Endometrial microvascular endothelial cells (primary cell): ENCODE data around the gene WAC. TPM values are rescaled to one million over a fixed set of nuclear protein-coding genes. Genes with fewer than 3 reads are reported as not detected.
"Not testable (repeated sequence)": the region's sequence is repeated elsewhere in the genome, so short reads cannot be mapped to it uniquely, and the experiment has no call there.

Experiments
- in situ Hi-C: cut with HindIII; loops from 2 replicates; pipeline ENCODE4 v1.10.0; 2017; ENCODE audit warnings: low sequenced_read_pairs, low pct_unique_long_range_greater_than_20kb; ENCODE audit errors: inconsistent ontology term
- total RNA-seq: library from RNA; depleted of rRNA; stranded (reverse); fragments of >200 nt; gene quantifications from one replicate; pipeline ENCODE4 v1.2.3, GENCODE V29; 2015; ENCODE audit errors: inconsistent ontology term

The WAC gene
- total RNA-seq, 1 donor from 2014 or later: 79.6 TPM

- in situ Hi-C loops: not testable (repeated sequence)
Measured at GRCh38 chr10:28521961-28522360, 11.0 kb upstream of the WAC start.

GRCh38 chr10:28523725-28524252 is 9.1 kb upstream of the WAC start:
- in situ Hi-C loops: no loop called here

DNA sequence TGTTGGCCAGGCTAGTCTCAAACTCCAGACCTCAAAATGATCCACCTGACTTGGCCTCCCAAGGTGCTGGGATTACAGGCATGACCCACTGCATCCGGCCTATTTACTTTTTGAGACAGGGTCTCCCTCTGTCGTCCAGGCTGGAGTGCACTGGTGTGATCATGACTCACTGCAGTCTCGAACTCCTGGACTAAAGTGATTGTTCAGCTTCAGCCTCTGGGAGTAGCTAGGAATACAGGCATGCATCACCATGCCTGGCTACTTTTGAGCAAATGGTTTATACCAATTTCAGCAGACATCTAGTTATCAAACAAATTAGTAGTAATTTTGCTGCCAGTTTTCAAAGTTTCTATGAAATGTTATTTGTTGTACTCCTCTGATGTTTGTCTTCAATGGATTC is 2.2 kb upstream of the WAC start:
- in situ Hi-C loops: no loop called here

DNA sequence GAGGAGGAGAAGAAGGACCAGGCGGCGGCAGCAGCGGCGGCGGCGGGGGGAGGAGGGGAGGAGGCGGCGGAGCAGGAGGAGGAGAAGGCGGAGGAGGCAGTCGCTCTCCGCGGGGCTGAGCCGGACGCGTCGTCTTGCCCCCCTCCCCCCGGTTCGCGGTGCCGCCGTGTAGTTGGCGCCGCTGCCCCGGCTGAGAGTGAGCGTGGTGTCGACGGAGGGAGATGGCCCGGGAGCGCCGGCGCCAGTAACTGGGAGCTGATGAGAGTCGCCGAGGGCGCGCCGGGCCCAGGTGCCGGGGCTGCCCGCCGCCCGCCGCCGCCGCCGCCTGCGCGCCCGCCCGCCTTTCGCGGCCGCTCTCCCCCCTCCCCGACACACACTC is 257 bp downstream of the WAC start:
- in situ Hi-C loops: no loop called here

- in situ Hi-C loops: no loop called here
Measured at GRCh38 chr10:28533571-28534304, 820 bp downstream of the WAC start.

GRCh38 chr10:28535846-28536245 is 2.9 kb downstream of the WAC start:
- in situ Hi-C loops: no loop called here

DNA sequence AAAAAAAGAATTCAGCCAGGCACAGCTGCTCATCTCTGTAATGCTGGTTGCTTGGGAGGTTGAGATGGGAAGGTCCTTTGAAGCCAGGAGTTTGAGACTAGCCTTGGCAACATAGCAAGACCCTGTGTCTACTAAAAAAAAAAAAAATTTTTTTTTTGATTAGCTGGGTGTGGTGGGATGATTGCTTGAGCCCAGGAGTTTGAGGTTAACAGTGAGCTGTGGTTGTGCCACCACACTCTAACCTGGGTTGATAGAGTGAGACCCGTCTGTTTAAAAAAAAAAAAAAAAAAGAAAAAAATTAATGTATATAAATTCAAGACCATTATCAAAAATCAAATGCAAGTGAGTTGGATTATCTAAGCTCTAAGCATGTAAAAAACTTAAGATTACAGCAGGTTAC is 5.7 kb downstream of the WAC start:
- in situ Hi-C loops: no loop called here

DNA sequence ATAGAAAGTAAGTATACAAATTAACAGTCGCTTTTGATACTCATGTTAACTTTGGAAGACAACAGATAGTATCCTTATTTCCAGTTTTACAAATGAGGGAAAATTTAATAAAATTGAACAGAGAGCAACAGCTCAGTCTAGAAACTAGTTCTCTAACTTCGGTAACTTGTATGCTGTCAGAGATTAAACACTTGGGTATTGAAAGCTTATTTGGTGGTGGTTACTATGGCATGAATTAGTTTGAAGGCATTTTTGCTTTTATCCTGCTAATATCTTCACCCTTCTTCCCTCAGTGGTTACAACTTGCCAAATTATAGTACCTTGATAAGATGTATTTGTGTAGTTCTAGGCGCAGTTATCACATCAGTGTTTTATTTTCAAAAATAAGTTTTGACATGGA is 7.2 kb downstream of the WAC start:
- in situ Hi-C loops: no loop called here

GRCh38 chr10:28541717-28542365 is 8.9 kb downstream of the WAC start:
- in situ Hi-C loops: no loop called here

DNA sequence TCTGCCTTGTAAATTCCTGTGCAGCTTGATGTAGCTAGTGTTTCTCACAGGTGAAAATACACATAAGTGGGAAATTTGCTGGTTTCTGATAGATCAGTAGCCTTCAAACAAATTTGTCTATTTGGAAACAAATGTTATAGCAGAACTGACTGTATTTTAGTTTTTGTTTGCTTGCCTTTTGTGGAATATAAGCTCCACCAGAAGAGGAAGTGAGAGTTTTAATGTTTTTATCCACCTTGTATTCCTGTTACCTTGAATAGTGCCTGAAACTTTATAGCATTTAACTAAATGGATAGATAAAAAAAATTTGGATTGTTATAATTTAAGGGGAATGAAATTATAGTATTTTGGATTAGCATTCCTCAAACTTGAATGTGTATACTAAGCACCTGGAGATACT is 9.8 kb downstream of the WAC start:
- in situ Hi-C loops: no loop called here

DNA sequence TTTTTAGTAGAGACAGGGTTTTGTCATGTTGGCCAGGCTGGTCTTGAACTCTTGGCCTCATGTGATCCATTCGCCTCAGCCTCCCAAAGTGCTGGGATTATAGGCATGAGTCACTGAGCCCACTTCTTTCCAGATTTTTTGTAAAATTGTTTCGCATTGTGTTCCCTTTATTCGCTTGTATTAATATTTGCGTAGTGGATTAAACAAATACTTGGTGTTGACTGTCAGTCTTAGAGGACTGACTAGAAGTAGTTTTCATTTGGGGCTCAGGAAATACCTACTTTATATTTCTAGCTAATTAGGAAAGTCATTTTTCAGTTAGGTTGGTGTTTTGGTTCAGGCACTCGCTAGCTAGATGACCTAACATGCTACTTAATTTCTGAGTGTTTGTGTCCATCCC is 11.1 kb downstream of the WAC start:
- in situ Hi-C loops: no loop called here

- in situ Hi-C loops: no loop called here
Measured at GRCh38 chr10:28545967-28546644, 13.2 kb downstream of the WAC start.

DNA sequence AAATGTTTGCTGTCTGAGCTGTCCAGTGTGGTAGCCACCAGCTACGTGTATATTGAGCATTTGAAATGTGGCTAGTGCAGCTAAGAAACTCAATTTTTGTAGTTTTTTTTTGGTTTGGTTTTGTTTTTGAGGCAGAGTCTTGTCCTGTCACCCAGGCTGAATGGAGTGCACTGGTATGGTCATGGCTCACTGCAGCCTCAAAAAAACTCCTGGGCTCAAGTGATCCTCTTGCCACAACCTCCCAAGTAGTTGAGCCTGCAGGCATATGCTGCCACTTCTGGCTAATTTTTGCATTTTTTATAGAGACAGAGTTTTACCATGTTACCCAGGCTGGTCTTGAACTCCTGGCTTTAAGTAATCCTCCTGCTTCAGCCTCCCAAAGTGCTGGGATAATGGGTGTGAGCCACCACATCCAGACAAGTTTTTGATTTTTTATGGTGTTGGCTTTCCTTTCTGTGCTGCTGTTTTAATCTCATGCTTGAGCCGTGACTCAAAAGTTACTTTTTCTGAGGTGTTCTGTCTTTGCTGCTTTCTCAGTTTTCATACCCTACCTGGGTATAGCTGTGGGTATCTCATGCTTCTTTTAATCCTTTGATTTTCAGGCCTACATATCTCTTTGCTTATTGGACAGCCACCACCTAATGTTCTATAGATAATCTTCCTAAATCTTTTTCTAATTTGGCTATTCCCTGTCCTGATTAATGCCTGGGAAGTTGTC is 16.0 kb downstream of the WAC start:
- in situ Hi-C loops: no loop called here

GRCh38 chr10:28551086-28551485 is 18.2 kb downstream of the WAC start:
- in situ Hi-C loops: no loop called here

DNA sequence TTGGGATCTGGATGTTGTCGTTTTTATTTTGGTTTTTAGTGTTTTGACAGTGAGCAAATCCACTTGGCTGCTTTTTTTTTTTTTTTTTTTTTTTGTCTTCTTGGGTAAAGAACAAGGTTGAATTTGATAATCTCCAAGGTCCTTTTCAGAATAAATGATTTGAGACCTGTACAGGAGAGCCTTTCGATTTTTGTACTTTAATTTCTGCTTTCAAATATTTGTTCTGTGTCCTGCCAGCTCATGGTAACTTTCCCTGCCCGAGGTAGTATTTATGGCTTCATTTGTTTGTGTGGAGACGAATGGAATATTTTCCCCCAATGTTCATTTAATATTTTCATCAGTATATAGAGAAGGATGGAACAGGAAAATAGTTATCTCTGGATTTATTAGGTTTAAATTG is 19.9 kb downstream of the WAC start:
- in situ Hi-C loops: no loop called here

- in situ Hi-C loops: no loop called here
Measured at GRCh38 chr10:28554009-28554408, 21.1 kb downstream of the WAC start.

GRCh38 chr10:28554952-28555351 is 22.0 kb downstream of the WAC start:
- in situ Hi-C loops: no loop called here

DNA sequence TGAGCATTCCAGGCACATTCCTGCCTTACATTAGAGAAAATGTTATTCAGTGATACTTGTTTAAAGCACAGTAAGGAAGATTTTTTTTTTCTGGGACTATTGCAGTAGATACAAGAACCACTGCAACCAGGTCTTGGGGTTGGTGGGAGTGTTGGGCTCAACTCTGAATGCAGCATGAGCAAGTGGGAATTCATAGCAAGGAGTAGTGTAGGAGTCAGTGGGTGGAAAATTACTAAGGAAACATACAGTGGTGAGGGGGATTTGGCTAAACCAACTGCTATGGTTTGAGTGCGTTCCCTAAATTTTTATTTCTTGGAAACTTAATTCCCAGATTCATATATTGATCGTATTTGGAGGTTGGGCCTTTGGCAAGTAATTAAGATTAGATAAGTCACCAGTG is 22.4 kb downstream of the WAC start:
- in situ Hi-C loops: no loop called here

- in situ Hi-C loops: no loop called here
Measured at GRCh38 chr10:28556142-28556541, 23.2 kb downstream of the WAC start.
